T follicular helper cell (primary cell): ENCODE measurements around the gene TMEM143.

Experiments
- DNase-seq: peaks from one replicate; pipeline ENCODE4 v3.0.0-alpha.2; 2020; ENCODE audit warnings: low read depth

Gene TMEM143

DNA sequence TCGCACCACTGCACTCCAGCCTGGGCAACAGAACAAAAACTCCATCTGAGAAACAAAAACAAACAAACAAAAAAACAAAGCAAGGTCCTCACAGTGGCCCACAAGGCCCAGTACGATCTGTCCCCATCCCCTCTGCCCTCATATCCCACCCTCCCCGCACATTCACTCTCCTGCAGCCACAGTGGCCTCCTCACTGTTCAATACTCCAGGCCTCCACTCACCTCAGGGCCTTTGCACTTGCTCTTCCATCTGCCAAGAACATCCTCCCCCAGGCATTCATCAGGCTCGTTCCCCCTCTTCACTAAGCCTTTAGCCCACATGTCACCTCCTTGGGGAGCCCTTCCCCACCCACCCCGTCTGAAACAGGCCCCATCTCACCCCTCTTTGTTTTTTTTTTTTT is 4.6 kb downstream of the TMEM143 start:
- DNase-seq, result no peak

DNA sequence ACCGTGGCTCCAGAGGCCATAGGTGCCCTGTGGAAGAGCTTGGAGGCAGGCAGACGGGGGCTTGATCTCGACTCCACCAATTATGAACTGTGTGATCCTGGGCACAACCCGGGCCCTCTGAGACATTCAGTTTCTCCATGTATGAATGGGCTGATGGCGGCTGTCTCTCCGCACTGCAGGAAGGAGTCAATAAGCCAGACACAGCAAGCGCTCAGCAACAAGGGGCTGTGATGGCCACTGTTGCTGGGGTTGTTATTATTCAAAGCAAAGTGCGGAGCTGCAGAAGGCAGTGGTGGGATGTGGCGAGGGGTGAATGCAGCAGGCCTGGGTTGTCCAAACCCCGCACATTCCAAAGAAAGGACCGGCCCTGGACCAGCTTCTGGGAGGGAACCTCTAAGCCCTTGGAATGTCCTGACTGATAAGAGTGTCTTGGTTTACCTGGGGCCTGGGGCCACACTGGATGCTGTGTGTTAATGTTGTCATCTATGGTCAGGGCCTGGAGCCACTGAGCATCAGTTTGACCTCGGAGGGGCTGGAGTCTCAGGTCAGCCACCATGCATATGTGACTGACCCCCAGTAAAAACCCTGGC is 8.3 kb downstream of the TMEM143 start:
- no peak for DNase-seq

DNA sequence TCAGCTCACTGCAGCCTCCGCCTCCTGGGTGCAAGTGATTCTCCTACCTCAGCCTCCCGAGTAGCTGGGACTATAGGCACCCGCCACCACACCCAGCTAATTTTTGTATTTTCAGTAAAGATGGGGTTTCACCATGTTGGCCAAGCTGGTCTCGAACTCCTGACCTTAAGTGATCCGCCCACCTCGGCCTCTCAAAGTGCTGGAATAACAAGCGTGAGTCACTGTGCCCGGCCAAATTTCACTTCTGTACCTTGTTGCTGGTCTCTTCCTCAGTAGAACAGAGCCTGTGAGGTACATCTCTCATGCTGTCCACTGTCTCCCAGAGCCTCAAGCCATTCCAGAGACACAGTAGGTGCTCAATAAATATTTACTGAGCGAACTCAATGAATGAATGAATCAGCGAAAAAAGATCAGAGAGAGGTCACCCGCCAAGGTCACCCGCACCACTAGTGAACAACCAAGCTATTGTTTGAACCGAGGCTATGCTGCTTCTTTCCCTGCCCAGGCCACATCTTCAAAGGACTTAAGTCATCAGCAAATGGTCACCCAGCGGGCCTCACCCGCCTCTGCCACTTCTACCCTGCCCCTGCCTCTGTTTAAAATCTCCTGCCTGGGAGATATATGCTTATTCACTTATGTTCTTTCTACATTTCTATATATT is 9.3 kb downstream of the TMEM143 start:
- DNase-seq, result no peak

DNA sequence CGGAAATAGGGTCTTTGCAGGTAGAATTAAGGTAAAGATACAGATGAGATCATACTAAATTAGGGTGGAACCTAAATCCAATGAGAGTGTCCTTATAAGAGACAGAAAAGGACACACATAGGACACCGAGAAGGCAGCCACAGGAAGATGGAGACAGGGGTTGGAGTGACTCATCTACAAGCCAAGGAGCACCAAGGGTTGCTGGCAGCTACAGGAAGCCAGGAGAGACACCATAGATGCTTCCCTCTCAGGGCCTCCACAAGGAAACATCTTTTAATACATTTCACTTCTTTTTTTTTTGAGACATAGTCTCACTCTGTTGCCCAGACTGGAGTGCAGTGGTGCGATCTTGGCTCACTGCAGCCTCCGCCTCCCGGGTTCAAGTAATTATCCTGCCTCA is 10.1 kb downstream of the TMEM143 start:
- DNase-seq, result no peak

DNA sequence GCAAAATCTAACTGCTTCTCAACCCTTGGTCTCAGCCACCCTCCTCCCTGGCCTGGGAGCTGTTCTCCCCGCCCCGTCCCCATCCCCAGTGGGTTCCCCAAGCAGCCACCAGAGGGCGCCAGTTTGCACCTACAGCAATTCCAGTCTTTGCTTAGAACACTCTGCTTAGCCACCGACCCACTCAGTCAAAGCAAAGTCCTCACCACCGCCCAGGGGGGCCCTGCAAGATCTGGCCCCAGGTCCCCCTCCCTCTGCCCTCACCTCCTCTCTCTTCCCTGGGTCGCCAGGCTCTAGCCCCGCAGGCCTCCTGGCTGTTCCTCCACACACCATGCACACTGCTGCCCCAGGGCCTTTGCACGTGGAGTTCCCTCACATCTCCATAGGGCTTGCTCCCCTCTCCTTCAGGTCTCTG is 12.4 kb downstream of the TMEM143 start:
- peak; percentile 66 for DNase-seq

DNA sequence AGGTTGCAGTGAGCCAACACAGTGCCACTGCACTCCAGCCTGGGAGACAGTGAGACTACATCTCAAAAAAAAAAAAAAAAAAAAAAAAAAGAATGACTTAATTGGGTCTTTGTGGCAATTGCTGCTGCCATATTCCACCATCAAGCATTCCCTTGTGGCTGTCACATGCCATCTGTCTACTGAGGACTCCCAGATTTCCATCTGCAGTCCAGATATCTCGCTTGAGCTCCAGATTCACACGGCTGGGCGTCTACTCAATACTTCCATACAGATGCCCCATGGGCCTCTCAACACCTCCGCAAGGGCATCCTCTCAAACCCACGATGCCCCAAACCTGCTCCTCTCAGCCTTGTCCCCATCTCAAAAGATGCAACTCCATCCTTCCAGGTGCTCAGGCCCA is 12.9 kb downstream of the TMEM143 start:
- DNase-seq, result no peak

DNA sequence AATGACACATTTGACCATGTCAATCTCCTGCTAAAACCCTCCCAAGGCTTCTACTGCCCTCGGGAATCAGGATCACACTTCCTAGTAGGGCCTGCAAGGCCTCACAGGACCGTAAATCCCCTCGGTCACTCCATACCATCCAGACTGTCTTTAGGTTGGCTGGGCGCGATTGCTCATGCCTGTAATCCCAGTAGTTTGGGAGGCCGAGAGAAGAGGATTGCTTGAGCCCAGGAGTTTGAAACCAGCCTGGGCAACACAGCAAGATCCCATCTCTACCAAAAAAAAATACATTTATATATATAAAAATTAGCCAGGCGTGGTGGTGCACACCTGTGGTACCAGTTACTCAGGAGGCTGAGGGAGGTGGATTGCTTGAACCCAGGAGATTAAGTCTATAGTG is 15.0 kb downstream of the TMEM143 start:
- no peak for DNase-seq

DNA sequence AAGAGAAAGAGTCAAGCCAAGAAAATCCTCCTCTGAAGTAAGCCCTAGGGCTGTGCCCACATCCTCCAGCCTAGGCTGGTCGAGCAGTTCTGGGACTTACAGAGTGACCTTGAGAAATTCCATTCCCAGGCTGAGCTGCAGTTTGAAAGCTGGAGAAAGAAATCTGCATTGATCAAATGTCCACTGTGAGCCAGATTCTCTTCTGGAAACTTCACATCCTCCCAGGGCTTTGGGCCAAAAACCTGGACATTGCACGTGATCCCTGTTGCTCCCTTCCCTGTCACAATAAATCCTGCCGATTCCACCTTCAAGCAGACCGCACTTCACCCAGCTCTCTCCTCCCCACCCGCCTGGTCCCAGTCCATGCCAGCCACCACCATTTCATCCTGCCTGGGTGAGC is 15.7 kb downstream of the TMEM143 start:
- DNase-seq, result no peak

DNA sequence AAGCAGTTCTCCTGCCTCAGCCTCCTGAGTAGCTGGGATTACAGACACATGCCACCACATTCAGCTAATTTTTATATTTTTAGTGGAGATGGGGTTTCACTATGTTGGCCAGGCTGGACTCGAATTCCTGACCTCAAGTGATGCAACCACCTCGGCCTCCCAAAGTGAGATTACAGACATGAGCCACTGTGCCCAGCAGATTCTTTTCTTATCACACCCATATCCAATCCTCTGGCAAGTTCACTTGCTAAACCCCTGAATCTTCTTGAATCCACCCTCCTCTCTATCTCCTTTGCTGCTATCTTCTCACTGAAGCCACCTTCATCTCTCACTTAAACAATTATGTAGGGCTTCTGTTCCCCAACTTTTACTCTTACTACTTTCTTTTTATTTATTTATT is 17.5 kb downstream of the TMEM143 start:
- DNase-seq, result no peak

DNA sequence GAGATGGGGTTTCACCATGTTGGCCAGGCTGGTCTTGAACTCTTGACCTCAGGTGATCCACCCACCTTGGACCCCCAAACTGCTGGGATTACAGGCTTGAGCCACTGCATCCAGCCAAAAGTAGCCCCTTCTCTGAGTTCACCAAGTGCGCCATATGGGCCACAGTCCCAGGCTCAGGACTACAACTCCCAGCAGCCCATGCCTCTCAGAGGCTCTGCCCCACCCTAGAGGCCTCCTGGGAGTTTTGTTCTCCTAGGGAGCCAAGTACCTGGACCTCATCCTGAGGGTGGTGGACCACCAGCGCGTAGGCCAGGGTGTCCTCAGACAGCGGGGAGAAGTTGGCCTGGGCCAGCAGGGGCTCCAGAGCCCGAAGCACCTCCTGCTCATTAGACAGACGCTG is 18.8 kb downstream of the TMEM143 start:
- no peak for DNase-seq

DNA sequence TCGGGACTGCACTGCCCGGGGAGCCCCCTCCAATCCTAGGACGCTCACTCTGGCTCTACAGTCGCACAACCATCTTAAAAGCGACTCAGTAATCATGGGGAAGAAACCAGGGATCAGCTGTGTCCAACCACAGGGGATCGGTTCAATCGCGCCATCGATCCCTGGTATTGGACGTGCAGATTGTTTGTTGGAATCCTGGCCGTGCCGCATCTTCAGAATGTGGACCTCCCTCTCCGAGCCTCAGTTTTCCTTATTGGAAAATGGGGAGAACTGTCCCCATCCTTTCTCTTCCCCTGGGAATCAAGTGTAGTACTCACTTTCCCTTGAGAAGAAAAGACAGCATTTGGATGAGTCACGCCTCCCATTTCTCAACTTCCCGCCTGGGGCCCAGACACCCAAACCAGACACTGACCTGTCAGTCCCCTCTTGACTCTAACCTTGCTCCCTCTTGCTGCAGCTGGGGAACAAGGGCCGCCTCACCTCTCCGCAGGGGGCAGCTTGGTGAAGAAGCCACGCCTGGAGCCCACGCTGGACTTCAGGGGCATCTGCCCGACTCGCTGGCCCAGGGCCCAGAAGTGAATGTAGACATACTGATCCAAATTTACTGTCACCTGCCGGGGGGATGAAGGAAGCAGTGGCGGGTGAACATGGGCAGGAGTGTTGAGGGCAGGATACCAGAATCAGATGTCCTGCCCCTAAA is 20.7 kb downstream of the TMEM143 start:
- DNase-seq, result no peak

DNA sequence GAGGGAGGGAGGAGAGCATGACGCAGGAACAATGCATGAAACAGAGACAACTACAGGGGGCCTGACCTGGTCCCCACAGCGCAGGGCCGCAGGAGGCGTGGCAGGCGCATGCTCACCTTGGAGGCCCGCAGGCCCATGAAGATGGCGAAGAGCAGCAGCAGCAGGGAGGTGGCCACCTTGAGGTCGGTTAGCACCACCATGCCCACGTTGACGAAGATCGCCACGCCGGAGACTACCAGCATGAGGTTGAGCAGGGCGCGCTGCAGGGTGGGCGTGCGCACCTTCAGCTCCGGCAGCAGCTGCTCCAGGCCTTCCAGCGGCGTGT is 21.4 kb downstream of the TMEM143 start:
- DNase-seq, result no peak

DNA sequence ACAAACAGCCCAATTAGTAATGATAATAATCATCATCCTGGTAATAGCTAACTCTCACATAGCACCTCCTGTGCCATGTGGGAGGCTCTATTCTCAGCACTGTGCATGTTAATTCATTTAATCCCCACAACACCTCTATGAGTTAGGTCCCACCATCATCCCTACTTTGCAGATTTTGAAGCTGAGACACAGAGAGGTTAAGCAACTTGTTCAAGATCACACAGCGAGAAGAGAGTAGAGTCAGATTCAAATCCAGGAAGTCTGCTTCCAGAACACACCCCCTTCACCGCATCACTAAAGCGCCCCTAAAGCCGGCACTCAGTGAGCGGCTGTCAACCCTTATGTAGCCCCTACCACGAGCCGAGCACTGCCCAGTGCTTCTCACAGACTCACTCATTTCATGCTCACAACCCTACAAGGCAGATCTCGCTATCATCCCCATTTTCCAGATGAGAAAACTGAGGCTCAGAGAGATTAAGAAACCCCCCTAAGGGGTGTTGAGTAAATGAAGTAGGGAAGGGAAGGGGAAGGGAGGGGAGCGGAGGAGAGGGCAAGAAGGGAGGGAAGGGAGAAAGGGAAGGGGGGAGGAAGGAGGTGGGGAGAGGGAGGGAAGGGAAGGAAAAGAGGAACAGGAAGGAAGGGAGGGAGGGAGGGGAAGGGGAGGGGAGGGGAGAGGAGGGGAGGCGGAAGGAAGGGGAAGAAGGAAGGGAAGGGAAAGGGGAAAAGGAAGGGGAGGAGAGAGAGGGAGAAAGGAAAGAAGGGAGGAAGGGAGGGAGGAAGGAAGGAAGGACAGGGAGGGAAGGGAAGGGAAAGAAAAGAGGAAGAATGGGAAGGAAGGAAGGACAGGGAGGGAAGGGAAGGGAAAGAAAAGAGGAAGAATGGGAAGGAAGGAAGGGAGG is 22.0 kb downstream of the TMEM143 start:
- DNase-seq, result no peak

DNA sequence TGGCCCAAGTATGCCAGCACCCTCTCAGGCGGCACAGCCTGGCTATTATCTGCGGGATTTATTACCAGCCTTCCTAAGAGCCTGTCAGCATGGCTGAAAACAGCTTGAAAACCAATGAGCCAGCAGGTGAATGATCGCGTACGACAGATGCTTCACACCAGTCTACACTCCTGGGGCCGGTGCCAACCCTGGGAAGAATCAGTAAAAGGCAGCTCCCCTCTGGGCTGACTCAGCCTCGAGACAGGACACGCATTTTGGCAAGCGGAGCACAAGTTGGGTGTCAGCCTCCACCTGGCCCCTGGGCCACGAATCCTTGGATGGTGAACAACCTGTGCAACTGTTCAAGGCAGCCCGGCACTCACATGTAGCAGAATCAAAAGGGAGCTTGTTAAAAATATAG is 22.7 kb downstream of the TMEM143 start:
- no peak for DNase-seq

DNA sequence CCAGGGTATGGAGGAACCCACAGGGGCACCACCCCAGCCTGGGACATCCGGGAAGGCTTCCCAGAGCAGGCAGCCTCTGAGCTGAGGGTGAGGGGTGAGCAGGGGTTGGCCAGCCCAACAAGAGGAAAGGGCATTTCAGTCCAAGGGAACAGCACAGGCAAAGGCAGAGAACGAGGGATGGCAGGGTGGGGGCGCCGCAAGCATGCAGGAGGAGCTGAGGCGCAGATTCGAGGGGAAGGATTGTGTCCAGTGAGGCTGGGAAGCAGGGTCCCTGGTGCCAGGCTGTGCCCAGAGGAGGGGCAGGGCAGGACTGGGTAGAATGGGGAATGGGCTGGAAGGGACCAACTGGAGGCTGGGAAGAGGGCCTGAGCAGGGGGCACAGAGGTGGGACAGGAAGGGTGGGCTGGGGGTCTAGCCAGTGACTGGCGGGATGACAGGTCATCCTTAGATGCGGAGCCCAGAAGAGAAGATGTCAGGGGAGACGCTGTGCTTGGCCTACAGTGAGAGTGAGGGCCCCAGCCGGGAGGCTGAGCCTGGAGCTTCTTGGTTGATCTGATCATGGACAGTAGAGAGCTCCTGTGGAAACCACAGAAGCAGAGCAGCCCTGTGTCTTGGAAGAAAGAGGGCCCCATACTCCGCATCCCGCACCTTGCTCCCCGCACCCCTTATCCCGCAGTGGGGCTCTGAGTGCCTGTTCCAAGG is 24.8 kb downstream of the TMEM143 start:
- DNase-seq, result no peak

DNA sequence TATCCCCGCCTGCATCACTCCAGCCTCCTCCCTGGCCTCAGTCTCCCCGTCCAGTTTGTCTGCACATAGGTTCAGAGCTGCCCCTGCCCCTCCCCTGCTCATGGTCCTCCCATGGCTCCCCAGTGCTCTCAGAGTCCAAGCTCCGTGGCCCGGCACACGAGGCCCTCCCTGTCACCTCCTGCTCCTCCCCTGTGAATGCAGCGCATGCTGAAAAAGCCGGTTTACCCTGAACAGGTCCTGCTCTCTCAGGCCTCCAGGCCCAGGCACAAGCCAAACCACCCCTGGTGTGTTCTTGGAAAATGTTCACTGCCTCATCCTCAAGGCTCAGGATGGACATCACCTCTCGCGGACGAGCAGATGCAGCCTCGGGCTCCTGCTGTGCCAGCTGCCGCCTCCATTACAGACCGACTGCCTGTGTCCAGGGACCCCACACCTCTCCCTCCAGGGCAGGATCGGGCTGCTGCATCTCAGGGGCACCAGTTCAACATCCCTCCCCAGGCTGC is 25.4 kb downstream of the TMEM143 start:
- no peak for DNase-seq

DNA sequence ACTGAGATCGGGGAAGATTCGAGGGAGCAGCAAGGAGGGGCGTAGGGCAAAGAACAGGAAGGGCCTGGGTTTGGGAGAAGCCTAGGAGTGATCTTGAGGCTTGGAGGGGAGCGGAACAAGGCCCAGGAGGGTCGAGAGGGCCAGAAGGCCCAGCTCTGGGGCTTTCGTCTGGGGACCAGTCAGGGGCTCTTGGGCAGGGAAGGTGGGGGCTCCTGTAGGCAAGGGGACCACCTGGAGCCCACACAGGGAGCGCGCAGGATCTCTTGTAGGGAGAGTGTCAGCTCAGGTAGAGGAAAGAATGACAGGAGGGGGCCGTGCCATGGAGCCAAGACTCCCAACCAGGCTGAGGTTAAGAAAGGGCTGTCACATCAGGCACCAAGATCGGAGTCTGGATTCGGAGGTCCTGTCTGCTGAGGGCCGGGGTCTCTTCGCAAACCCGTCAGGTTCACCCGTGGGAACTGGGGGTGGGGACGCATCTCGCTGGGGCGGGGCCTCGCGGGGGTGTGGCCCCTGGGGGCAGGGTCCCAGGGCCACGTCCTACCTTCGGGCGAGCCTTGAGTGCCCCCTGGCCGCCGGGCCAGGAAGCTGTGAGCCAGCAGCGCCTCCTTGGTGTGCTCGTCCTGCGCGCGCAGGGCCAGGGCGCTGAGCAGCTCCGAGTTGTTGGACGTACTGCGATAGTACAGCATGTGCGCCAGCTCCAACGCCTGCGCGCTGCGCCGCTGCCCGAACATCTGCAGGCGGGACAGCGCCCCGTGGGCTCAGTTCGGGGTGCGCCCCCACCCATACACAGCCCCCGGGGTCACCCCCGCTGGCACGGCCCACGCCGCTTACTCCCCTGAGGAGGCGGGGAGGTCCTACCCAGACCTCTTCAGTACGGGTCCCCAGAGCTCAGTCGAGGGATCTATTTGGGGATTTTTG is 30.0 kb downstream of the TMEM143 start:
- DNase-seq, result peak; percentile 92

DNA sequence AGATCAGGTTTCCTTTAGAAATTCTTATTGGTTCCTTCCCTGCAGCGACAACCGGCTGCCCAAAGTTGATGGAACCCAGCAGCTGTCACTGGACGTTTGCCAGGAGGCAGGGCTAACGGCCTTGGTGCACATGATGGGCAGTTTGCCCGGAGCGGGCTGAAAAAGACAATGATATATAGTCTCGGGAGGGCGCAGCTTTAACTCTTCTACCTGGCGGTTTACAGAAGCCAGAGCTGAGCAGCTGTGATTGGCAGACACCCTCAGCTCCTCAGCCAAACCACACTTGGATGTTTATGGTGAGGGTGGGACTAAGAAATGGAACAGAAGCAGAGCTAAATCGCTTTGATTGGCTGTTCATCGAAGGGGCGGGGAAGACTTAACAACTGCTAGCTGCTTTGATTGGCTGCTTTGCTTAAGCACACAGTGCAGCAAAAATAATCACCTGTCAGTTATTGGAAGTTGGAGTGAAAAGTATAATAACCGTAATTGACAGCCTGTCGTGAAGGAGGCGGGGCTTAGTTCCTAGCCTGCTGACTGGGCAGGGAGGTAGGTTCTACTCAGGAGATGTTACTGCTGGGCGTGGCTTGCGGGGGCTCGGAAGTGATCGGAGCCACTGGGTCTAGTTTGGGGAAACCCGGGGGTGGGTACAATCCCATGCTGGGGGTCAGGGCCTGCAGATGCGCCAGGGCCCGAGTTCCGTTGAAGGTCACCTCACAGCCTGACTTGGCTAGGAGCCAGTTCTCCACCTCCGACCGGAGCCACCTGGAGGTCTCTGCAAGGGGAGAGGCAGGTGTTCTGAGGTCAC is 30.9 kb downstream of the TMEM143 start:
- DNase-seq, result peak; percentile 94

DNA sequence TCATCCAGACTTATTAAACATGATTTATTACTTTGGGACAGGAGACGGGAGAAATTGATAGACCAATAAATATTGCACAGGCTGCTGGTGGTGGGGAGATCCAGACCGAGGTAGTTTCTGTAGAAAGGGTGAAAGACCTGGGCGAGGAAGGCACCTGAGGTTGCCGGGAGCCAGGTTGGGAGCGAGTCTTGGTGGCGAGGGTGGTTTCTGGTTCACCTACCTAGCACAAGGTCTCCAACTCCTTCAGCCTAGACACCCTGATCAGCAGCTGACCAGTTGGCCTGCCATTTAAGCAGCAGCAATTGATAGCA is 31.4 kb downstream of the TMEM143 start:
- no peak for DNase-seq
